Measurements from ENCODE around the gene LIN54.

Gene LIN54

DNA sequence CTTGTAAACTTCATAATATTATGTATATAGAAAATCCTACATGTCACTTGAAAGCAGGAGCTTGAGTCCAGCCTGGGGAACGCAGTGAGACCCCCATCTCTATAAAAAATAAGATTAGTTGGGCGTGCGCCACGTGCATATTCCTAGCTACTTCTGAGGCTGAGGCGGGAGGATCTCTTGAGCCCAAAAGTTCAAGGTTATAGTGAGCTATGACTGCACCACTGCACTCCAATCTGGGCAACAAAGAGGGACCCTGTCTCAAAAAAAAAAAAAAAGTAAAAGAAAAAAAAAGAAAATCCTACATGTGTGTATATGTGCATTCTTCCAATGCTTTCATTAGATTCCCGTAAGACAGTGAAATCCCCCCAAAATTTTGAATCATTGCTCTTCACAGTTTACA lies 121.3 kb downstream of the LIN54 start:
- no peak for DNase-seq

DNA sequence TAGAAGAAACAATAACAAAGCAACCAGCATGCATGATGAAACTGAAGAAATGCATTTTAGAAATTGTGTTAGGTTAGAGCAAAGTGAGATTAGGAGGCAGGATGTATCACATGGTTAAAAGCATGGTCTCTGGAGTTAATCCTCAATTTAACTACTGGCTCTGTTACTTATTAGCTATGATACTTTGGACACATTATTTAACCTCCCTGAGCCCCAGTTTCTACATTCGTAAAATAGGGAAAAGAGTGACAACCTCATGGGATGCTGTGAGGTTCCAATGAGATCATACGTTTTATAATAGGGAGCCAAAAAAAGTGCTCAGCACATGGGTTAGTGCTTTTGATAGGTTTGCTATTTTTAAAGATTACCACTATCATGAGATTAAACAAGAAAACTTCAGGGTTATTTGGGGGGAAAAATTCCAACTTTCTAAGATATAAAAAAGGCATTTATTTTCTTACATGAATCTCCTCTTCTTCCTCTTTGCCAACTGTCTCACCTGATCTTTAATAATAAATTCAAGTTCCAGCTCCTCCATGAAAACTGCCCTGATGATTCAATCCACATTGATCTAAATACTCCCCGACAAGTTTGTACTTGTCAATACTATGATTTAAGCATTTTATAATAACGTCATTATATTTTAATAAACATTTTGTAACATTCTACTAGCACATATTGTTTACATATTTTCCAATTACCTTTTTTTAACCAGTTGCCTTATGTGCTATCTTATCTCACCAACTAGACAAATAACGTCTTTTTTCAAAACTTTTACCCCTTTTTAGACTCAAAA lies 124.3 kb downstream of the LIN54 start:
- no peak for DNase-seq

DNA sequence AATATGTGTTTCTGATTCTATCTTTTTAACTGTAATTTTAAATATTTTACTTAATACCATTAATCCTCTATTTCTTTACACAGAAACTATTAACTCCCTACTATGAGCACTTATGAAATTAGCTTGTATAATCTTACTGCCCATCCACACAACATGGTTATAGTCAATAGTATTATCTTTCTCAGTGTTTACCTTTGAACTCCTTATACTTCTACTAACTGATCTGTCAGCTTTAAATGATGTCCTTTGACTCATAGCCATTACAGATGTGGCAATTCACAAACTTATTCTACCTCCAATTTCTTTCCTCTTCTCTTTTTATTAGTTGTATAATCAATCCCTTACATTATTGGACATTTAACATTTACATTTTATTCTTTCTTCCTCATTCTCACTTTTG lies 125.2 kb downstream of the LIN54 start:
- no peak for DNase-seq
